Natural killer cell (primary cell): ENCODE results near the gene HPCAL4. TPM values are rescaled to one million over a fixed set of nuclear protein-coding genes. Genes with fewer than 3 reads are reported as not detected.

ENCODE experiments used
- ATAC-seq, 3 donors: fragments of 150-1000 bp in 2 of 3; fragments of 200-7000 bp in 1 of 3; cut with Tn5 transposase; 1 replicate in 1 of 3; 2 replicates in 2 of 3; pipeline ENCODE4 v1.10.0; 2021; ENCODE audit warnings: mild to moderate bottlenecking in 2 of 3, moderate library complexity in 2 of 3
- DNase-seq, 2 donors: peaks; one replicate each; pipeline versions ENCODE4 v3.0.0 to v3.0.0-alpha.2; 2013 to 2021; ENCODE audit warnings: mixed read lengths in 1 of 2
- H3K27ac ChIP-seq: one replicate; pipeline ENCODE4 v1.5.1; 2013; ENCODE audit warnings: mild to moderate bottlenecking, low read length
- H3K27me3 ChIP-seq: one replicate; pipeline ENCODE4 v1.6.1; 2013; ENCODE audit warnings: low read length; ENCODE audit not compliant: control insufficient read depth, insufficient read depth
- H3K36me3 ChIP-seq: one replicate; pipeline ENCODE4 v1.6.1; 2013; ENCODE audit warnings: low read length; ENCODE audit not compliant: control insufficient read depth, insufficient read depth
- H3K4me1 ChIP-seq: one replicate; pipeline ENCODE4 v1.6.1; 2013; ENCODE audit warnings: low read length; ENCODE audit not compliant: control insufficient read depth, insufficient read depth
- H3K4me3 ChIP-seq: one replicate; pipeline ENCODE4 v1.5.1; 2013; ENCODE audit warnings: low read length
- H3K9me3 ChIP-seq: one replicate; pipeline ENCODE4 v1.6.1; 2013; ENCODE audit warnings: low read length; ENCODE audit not compliant: control insufficient read depth, insufficient read depth
- H3K27ac Mint-ChIP-seq, 2 donors: one replicate each; pipeline ENCODE4 v1.8.0; 2022; ENCODE audit warnings: mild to moderate bottlenecking in 2 of 2, mixed read lengths in 2 of 2, moderate library complexity in 1 of 2
- H3K27me3 Mint-ChIP-seq, 2 donors: one replicate each; pipeline ENCODE4 v1.8.0; 2022; ENCODE audit warnings: low read depth in 2 of 2, mixed read lengths in 2 of 2
- H3K36me3 Mint-ChIP-seq: one replicate; pipeline ENCODE4 v1.8.0; 2022; ENCODE audit warnings: mixed read lengths
- H3K4me1 Mint-ChIP-seq, 2 donors: one replicate each; pipeline ENCODE4 v1.8.0; 2022; ENCODE audit warnings: mixed read lengths in 2 of 2
- H3K4me3 Mint-ChIP-seq: one replicate; pipeline ENCODE4 v1.8.0; 2022; ENCODE audit warnings: mild to moderate bottlenecking, moderate library complexity, mixed read lengths
- H3K9me3 Mint-ChIP-seq, 2 donors: one replicate each; pipeline ENCODE4 v1.8.0; 2022; ENCODE audit warnings: mixed read lengths in 2 of 2
- CTCF ChIP-seq: fragments of 200-600 bp; IDR thresholded peaks from one replicate; pipeline ENCODE4 v1.8.0; 2022; ENCODE audit warnings: antibody characterized with exemption
- WGBS: methylation state at CpG from one replicate; pipeline ENCODE4 v1.1.7; 2013; ENCODE audit warnings: missing lambda C conversion rate; ENCODE audit not compliant: insufficient coverage; 5-methylcytosine and 5-hydroxymethylcytosine counted together
- intact Hi-C: fragments of 100-400 bp; cut with micrococcal nuclease; formaldehyde crosslinking; loops from one replicate; pipeline ENCODE4 v1.14.2; 2022
- total RNA-seq, 4 donors: library from RNA; stranded (reverse); fragments of 120-200 nt in 1 of 4; gene quantifications; one replicate each; pipeline versions ENCODE4 v1.2.3 to v1.2.4, GENCODE V29; 2013 to 2022

Gene HPCAL4
- total RNA-seq, 3 donors from 2014 or later (not counting 1 experiment from before 2014, with no cell fraction given): 0.78 to 1.6 (median 1.3) TPM

- peaks cover 0 to 8% of the 10 kb centered on the region in 2 donors for H3K27me3 Mint-ChIP-seq
- Histone ChIP-seq H3K4me3 (no peak overlapping the region), H3K27ac (no peak overlapping the region), H3K27me3 (no peaks in the 10 kb centered on the region), H3K9me3 (no peaks in the 10 kb centered on the region), H3K36me3 (no peaks in the 10 kb centered on the region), H3K4me1 (peaks cover 4% of the 10 kb centered on the region)
- ATAC-seq (no peak), DNase-seq (no peak)
- no peak for TF ChIP-seq CTCF
- no peaks in the 10 kb centered on the region for H3K9me3 Mint-ChIP-seq
- intact Hi-C loops: loop anchor here (5.0 kb wide), 1 partner anchor 70 kb away; no protein-coding TSS in a partner anchor
- no peak overlapping the region for H3K27ac Mint-ChIP-seq
- peaks cover 0 to 7% of the 10 kb centered on the region in 2 donors for H3K4me1 Mint-ChIP-seq
- H3K4me3 Mint-ChIP-seq: no peak overlapping the region
- WGBS: 86% methylated on average over 2 of the region's 2 CpGs
- H3K36me3 Mint-ChIP-seq: no peaks in the 10 kb centered on the region
Observed at GRCh38 chr1:39652554-39652953, 38.7 kb downstream of the HPCAL4 start.

GRCh38 chr1:39652105-39652504, 39.1 kb downstream of the HPCAL4 start:
- no peak overlapping the region for H3K27ac Mint-ChIP-seq
- Histone ChIP-seq H3K4me1 (peaks cover 4% of the 10 kb centered on the region), H3K9me3 (no peaks in the 10 kb centered on the region), H3K27me3 (no peaks in the 10 kb centered on the region), H3K36me3 (no peaks in the 10 kb centered on the region), H3K27ac (no peak overlapping the region), H3K4me3 (no peak overlapping the region)
- H3K4me1 Mint-ChIP-seq: peaks cover 0 to 7% of the 10 kb centered on the region in 2 donors
- ATAC-seq (no peak), DNase-seq (no peak)
- 88% methylated on average over 6 of the region's 6 CpGs for WGBS
- no peak overlapping the region for H3K4me3 Mint-ChIP-seq
- TF ChIP-seq CTCF: no peak
- no peaks in the 10 kb centered on the region for H3K36me3 Mint-ChIP-seq
- intact Hi-C loops: loop anchor here (5.0 kb wide), 1 partner anchor 70 kb away; no protein-coding TSS in a partner anchor
- peaks cover 0 to 5% of the 10 kb centered on the region in 2 donors for H3K27me3 Mint-ChIP-seq
- no peaks in the 10 kb centered on the region for H3K9me3 Mint-ChIP-seq

- TF ChIP-seq CTCF: no peak
- H3K4me1 ChIP-seq: peaks cover 4% of the 10 kb centered on the region
- Mint-ChIP-seq H3K36me3 (no peaks in the 10 kb centered on the region), H3K27me3 (peaks cover 0 to 4% of the 10 kb centered on the region in 2 donors), H3K9me3 (no peaks in the 10 kb centered on the region), H3K27ac (no peak overlapping the region), H3K4me3 (no peak overlapping the region), H3K4me1 (peaks cover 0 to 7% of the 10 kb centered on the region in 2 donors)
- intact Hi-C loops: loop anchor here (5.0 kb wide), 1 partner anchor 72 kb away; no protein-coding TSS in a partner anchor
- H3K4me3 ChIP-seq: no peak overlapping the region
- H3K9me3 ChIP-seq: no peaks in the 10 kb centered on the region
- no peaks in the 10 kb centered on the region for H3K36me3 ChIP-seq
- no peaks in the 10 kb centered on the region for H3K27me3 ChIP-seq
- ATAC-seq (no peak), DNase-seq (no peak)
- H3K27ac ChIP-seq: no peak overlapping the region
- WGBS: no CpG with 5 or more reads among the region's 1 CpG
Observed at GRCh38 chr1:39650431-39650830, 40.8 kb downstream of the HPCAL4 start.

GRCh38 chr1:39649636-39650185, 41.5 kb downstream of the HPCAL4 start:
- Histone ChIP-seq H3K27ac (no peak overlapping the region), H3K4me1 (peaks cover 4% of the 10 kb centered on the region), H3K9me3 (no peaks in the 10 kb centered on the region), H3K4me3 (no peak overlapping the region), H3K36me3 (no peaks in the 10 kb centered on the region), H3K27me3 (no peaks in the 10 kb centered on the region)
- Mint-ChIP-seq H3K36me3 (no peaks in the 10 kb centered on the region), H3K27me3 (peaks cover 0 to 4% of the 10 kb centered on the region in 2 donors), H3K4me1 (peaks cover 0 to 7% of the 10 kb centered on the region in 2 donors), H3K4me3 (no peak overlapping the region), H3K9me3 (no peaks in the 10 kb centered on the region), H3K27ac (no peak overlapping the region)
- TF ChIP-seq CTCF: no peak
- intact Hi-C loops: loop anchor here (5.0 kb wide), 1 partner anchor 73 kb away; no protein-coding TSS in a partner anchor
- ATAC-seq: no peak
- 86% methylated on average over 2 of the region's 2 CpGs for WGBS
- DNase-seq: no peak
